ENCODE measurements around the gene EFNA5.

The EFNA5 gene

DNA sequence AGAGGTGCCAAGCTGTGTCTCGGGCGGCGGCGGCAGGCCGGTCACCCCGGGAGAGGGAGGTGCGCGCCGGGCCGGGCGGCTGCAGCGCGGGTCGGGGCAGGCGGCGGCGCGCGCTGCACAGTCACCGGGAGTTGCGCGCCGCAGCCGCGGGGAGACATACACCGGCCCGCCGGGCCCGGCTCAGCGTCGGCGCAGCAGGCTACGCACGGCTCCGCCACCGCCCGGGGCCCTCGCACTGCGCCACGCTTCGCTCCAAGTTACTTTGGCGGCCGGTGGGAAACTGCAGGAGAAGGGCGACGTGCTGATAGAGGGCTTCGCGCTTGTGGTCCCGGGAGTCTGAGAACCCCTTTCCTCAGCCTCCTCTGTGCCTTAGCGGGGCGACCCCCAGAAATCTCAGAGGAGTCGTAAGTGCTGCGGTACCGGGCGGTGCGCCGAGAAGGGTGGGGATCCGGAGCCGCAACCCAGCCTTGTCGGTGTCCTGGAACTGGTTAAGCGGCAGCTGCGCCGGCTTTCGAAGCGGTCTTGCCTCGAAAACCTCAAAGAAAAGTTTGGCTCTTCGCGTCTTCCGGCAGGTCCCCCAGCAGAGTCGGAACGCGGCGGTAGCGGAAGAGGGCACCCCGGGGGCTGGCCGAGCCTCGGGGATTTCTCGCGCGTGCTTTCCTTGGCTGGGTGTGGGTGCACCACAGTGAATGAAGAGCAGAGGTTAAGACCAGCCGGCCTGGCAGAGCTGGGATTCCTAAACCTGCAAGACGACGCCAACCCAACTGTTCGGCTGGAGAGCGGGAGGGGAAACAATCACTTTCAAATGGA is at the start of gene EFNA5:
Gene EFNA5, minus strand, starts transcription at position 6 of the 810 bp plus-strand sequence.
- no peak for DNase-seq (ENCODE audit: low read depth in 4 of 4, low spot score in 1 of 4)

DNA sequence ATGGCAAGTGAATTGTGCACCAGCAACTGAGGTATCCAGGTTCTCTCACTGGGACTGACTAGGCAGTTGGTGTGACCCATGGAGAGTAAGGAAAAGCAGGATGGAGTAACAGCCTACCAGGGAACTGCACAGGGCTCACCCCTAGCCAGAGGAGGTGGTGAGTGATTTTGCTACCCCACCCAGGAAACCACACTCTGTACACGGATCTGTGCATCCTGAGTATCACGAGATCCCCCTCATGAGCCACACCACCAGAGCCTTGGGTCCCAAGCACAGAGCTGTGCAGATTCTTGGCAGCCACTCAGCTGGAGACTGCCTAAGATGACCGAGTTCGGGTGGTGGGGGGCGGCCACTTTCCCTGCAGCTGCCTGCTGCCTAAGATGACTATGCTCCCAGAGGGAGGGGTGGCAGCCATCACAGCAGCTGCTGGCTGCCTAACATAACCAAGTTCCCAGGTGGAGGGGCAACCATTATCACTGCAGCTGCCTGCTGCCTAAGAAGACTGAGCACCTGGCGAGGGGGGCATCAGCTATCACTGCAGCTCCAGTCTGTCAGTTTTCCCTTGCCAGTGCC is 48.4 kb upstream of the EFNA5 start:
- no peak for DNase-seq (ENCODE audit: low read depth in 4 of 4, low spot score in 1 of 4)

DNA sequence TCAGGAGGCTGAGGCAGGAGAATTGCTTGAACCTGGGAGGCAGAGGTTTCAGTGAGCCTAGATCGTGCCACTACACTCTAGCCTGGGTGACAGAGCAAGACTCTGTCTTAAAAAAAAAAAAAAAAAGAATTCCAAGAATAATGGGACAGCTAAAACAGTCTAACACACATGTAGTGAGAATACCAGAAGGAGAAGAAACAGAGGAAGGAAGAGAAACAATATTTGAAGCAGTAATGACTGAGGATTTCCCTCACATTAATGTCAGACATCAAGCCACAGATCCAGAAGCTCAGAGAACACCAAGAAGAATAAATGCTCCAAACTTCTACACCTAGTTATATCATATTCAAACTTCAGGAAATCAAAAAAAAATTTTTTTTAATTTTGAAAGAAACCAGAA is 47.1 kb upstream of the EFNA5 start:
- DNase-seq (ENCODE audit: low read depth in 4 of 4, low spot score in 1 of 4), result no peak

DNA sequence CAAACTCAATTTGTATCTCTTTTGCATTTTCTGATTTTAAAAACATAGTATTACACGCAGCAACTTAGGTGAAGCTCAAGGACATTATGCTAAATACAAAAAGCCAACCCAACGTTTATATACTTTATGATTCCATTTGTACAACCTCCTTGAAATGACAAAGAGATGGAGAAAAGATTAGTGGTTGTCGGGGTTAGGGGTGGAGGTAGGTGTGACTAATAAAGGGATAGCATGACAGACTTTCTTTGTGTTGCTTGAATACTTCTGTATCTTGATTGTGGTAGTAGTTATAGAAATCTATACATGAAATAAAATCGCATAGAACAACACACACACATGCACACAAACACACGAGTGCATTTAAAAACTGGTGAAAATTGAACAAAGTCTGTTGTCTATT is 42.5 kb upstream of the EFNA5 start:
- no peak for DNase-seq (ENCODE audit: low read depth in 4 of 4, low spot score in 1 of 4)

DNA sequence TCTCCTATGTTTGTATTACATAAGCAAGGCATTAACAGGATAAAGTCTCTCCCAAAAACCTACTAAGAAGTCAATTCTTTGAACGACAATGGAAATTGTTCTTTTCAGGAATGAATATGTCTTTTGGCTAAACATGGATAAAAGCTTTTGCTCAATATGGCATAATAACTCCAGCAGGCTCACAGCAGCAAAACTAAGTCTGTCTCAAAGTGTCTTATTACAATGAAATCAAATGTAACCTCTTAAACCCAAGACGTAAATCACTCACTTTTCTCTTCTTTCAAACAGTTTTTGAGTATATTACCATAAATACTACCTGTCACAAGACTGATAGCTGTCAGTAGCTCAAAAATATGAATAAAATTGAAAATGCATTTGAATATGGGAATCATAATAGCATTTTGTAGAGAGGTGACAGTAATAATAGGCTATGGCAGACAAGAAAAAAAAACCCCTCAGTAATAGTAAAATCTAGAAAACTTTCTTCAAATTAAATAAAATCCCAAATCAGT is 41.7 kb upstream of the EFNA5 start:
- no peak for DNase-seq (ENCODE audit: low read depth in 4 of 4, low spot score in 1 of 4)

DNA sequence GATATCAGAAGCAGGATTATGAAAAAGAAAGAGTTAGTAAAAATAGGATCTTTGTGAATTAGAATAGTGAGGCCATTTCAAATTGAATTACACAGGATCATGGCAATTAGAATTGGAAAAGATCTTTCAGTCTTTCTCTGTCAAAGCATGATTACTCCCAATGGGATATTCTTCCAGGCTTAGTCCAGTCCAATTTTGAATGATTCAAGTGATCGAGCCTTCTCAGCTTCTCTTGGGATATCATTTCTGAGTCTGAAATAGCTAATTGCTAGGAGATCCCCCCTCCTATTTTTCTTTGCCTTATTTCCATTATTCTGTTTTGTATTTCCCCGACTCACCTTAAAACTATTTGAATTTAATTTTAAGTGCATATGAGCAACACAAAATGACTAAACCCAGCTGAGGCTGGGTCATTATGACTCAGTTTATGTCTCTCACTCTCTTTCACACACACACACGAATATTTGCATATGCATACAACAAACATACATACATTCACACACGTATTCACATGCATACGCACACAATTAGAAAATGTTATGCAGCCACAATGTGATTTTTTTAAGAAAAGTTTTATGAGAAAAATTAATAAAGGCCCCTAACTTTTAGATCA is 34.8 kb upstream of the EFNA5 start:
- DNase-seq (ENCODE audit: low read depth in 4 of 4, low spot score in 1 of 4), result no peak

DNA sequence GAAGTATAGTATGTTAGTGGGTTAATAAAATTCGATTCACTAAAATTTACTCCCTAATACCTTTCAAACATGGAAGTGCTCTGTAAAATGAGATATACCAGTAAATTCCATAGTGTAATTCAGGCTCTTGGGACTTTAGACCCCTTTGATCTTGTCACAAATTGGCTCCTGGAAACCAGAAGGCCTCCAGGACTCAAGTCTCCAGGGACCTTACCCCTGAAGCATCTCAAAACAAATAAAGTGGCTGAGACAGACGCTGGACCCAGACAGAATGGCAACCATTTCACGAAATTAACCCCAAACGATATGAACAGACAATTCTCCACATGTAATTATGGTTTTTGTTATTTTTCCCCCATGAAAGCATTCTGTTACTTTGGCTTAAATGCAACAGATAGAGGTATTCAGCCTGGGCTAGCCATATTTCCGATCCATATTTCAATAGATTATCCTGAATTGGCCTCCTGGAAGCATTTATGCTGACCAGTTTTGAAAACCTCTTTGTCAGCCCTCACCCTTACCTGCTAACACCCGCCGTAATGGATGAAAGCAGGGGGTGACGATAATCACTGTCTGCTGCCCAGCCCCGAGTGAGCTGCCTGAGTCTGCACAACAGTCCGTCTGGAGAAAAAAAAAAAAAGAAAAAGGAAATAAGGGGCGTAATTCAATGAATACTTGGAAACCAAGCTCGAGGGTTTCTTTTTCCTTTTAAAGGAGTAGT is 34.1 kb upstream of the EFNA5 start:
- no peak for DNase-seq (ENCODE audit: low read depth in 4 of 4, low spot score in 1 of 4)

DNA sequence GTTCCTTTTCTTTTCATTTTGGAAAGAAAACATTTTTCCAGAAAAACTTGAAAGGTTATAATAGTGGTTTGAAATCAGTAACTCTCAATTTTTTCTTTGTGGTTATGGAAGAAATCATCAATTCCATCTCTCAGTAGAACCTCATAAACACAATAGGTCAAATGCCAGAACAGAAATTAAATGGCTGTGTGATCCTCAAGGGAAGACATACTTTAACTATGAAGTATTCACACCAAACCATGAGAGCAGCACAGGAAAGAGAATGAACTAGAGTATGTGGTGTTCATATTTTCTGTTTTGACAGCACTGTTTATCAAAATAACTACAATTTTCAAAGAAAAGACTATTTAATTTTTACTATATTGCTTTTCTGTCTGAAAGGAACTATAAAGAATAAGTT is 29.7 kb upstream of the EFNA5 start:
- no peak for DNase-seq (ENCODE audit: low read depth in 4 of 4, low spot score in 1 of 4)

DNA sequence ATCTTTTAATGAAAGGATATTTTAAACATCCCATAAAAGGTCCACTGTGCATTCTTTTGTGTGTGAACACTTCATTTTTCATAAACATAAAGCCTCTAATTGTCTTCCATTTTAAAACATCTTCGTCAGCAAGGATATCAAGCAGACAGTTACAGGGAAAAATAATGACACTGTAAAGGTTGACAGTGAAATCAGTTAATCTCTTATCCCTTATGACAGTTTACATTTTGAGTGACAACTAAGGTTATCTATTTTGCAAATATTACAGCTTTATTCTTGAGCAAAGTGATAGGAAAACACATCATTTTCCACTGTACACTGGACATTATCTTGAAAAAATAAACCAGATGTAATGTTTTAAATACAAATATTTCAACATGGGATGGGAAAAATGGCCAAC is 28.7 kb upstream of the EFNA5 start:
- no peak for DNase-seq (ENCODE audit: low read depth in 4 of 4, low spot score in 1 of 4)

DNA sequence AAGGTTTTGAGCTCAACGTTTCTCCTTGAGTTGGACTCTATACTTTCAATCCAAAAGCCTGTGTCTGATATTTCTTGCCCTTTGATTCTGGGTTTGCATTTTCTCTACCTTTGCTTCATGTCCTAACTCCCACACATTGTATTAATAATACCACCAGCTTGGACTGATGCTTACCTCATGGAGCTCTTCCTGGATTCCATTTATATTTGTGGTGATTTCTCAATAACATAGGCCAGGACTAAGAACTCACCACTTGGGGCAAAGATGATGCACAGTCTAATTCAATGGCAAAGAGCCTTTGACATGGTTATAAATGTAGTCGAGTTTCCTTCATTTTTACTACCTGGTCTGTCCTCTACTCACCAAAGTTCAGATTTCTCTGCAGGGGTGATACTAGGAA is 27.5 kb upstream of the EFNA5 start:
- DNase-seq (ENCODE audit: low read depth in 4 of 4, low spot score in 1 of 4), result no peak

DNA sequence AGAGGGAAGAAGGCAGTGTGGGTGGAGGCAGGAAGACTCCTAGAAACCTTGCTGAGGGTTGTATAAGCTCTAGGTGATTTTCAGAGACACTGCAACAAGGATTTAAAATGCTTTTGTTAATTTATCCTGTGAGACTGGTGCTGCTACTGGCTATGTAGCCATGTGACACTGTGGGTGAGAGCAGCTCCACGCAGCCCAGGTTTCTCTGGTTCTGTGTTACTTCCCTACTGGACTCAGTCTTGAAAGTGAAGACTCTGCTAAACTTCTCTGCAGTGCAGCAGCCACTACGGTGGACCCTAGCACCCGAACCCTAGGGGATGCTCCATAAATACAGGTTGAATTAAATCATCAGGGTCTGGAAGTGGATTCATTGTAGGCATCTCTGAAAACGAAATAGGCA is 25.8 kb upstream of the EFNA5 start:
- no peak for DNase-seq (ENCODE audit: low read depth in 4 of 4, low spot score in 1 of 4)

DNA sequence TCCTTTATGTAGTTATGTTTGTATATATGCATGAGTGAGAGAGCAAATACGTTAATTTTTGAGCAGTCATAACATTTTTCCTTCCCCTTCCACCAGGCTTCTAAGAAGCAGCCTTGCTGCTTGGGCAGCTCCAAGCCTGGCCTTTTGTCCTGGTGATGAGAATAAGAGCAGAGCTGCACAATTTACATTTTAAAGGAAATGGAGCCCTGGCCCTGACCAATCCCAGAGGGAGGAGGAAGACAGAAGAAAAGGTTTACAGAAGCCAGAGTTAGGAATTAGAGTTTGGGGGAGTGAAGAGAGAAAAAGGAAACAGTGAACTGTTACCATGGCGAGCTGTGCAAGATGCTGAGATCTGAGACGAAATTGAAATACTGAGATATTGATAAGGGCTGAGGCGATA is 25.3 kb upstream of the EFNA5 start:
- DNase-seq (ENCODE audit: low read depth in 4 of 4, low spot score in 1 of 4), result no peak

DNA sequence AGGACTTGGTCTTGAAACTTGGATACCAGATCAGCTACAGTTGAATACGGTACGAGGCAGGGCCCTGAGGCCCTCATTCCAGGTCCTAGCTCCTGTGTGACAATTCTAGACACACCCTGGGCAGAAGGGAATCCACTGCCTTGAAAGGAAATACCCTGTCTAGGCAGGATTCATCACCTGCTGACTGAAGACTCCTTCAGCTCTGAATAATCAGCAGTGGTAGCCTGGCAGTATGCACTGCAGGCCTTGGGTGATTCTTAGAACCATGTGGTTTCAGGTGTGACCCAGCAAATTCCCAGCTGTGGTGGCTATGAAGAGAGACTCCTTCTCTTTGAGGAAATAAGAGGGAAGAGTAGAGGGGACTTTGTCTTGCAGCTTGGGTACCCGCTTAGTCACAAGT is 17.2 kb upstream of the EFNA5 start:
- DNase-seq (ENCODE audit: low read depth in 4 of 4, low spot score in 1 of 4), result no peak

DNA sequence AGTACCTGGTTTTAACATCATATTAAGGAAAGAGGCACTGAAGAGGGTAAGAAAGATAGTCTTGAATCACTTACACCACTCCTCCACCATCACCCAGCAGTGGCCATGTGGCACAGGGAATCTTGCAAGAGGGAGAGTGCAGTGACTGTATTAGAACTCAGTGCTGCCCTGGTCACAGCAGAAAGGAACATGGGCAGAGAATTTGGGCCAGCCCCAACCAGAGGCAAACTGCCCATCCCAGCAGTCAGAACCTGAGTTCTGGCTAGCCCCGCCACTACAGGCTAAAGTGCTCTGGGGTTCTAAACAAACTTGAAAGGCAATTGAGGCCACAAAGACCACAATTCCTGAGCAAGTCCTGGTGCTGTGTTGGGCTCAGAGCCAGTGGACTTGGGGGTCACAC is 16.7 kb upstream of the EFNA5 start:
- DNase-seq (ENCODE audit: low read depth in 4 of 4, low spot score in 1 of 4), result no peak

DNA sequence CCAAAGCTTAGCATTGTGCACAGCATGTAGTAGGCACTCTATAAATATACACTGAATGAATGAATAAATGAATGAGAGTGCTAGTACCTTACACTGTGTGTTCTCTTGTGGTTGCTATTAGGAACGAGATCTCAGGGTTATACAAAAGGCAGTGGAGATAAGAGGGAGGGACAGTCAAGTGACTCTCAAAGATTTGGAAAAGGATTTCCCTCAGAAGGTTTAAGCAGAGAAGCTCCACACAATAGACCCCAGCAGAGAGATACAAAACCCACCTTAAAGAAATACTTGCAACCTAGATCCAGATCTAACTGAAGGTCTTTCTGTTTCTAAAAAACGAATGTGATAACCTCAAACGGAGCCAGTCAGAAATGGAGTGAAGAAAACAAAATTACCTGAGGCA is 11.8 kb upstream of the EFNA5 start:
- no peak for DNase-seq (ENCODE audit: low read depth in 4 of 4, low spot score in 1 of 4)

DNA sequence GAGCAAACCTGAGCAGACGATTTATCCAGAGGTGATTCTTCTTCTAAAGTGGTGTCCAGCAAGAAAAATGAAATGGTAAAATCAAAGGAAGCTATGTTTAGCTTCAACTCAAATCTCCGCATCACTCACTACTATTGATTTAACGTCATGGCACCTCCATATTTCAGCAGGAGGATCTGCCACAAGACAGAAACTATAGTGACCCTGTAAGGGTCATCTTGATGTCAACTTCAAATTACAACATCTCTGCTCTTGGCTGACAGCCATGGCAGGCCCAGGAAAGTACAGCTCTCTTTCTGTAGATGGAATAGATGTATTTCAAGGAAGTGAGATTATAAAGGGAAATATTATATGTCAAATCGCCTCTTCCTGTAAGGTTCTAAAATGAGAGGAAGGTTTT is 10.1 kb upstream of the EFNA5 start:
- no peak for DNase-seq (ENCODE audit: low read depth in 4 of 4, low spot score in 1 of 4)

DNA sequence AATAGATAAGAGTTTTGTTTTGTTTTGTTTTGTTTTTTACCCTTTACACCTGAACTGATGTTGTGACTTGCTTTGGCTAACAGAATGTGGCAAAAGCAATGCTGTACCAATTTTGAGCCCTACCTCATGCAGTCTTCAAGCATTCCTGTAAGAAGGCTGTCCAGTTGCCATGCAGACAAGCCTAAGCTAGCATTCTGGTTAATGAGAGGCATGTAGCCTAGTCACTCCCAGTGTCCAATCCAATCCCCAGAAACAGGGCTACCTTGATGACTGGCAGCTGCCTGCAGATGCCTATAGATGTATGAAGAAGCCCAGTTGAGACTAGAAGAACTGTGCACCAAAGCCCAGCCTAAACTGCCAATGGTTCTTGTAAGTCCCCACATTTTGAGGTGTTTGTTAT is 9.4 kb upstream of the EFNA5 start:
- no peak for DNase-seq (ENCODE audit: low read depth in 4 of 4, low spot score in 1 of 4)

DNA sequence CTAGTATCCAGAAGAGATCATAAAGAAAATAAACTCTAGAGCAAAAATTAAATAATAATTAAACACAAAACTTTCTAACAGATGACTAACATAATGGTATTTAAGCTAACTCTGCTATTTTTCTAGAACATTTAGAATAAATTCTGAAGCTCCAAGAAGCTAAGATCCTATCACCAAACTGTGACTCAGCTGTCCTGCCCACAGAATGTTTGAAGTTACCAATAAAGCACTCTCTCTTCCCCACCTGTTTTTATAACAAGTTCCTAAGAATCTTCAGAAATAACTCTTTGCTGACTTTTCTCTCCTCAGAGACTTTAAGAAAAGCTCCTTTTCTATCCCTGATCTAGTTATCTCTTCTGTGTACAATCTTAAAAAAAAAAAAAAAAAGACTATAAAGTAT is 6.0 kb upstream of the EFNA5 start:
- no peak for DNase-seq (ENCODE audit: low read depth in 4 of 4, low spot score in 1 of 4)

DNA sequence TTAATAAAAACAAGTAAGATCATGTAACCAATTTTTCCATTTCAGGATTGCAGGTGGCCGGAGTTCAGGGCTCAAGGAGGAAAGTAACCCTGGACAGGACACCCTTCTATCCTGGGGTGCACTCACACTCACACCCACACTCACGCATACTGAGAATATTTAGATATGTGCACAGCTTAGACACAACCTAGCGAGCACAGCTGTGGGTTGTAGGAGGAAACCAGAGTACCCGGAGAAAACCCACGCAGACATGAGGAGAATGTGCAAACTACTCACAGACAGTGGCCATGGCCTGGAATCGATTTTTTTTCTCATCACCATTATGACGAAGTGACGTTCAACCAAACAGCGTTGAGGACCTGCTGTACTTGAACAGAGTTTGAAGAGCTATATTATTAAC is 4.5 kb upstream of the EFNA5 start:
- no peak for DNase-seq (ENCODE audit: low read depth in 4 of 4, low spot score in 1 of 4)

DNA sequence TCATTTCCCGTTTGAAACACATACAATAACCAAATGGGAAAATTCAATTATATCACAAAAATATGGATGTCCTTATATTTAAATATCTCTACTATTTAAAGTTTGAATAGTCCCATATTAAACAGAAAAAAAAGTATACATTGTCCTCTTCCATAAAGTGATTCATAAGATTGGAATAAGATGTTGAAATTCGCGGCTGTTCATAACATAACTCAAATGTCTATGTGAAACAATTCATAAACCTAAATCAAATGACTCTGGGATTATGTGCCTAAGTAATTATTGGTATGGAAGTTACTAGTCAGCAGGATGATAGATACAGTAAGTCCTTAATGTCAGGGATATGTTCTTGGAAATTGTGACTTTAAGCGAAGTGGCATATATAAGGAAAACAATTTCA is 3.9 kb upstream of the EFNA5 start:
- DNase-seq (ENCODE audit: low read depth in 4 of 4, low spot score in 1 of 4), result no peak

DNA sequence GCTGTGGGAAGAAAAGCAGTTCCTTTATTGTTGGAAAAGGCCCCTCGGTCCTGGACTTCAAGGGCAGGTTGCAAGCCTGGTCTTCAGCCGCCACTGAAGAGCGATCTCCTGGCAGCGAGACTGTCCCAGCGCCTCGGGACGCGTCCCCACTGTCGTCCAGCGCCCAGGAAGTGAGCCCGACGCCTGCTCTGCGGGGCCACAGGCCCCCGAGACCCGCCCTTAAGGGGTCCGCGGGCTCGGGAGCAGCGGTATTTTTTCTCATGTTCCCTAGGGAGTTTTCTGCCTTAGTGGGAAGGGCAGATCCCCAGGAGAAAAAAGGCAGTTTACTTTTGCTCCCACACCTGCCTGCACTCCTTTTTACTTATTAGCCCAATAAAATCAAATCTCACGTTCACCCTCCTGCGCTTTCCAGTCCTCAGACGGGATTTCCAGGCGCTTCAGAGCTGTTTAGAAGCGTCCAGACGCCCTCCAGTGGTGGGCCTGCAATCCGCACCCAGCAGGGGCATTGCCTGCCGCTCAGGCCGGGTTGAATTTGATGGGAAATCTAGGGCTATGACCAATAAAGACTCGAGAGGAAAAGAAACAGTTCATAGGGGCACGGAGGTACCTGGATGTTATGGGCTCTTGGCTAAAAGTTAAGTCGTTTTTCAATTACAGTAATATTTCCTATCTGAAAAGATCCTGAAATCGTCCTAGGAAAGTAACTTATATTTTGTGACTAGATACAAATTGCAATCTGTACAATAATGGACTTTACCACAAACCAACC is 2.8 kb upstream of the EFNA5 start:
- DNase-seq (ENCODE audit: low read depth in 4 of 4, low spot score in 1 of 4), result peak; percentile 34 to 75 (median 62)

Measured in stimulated activated CD4-positive, alpha-beta T cell treated with anti-CD3 and anti-CD28 coated beads, Interleukin-1b, Interleukin-23, amount 100 ng/mL, for 24 hours (primary cell).